Common myeloid progenitor, CD34-positive (primary cell): ENCODE results near the gene PRKAG3.

Experiments used
- CTCF ChIA-PET: fragments of 350-600 bp; sonication (Branson Sonifier 250); formaldehyde crosslinking; loops from one replicate; lab custom pipeline; 2021; ENCODE audit warnings: antibody characterized with exemption; lab: Charles Lee
- POLR2A ChIA-PET: fragments of 350-600 bp; sonication (Branson Sonifier 250); formaldehyde crosslinking; loops from one replicate; lab custom pipeline; 2021; ENCODE audit warnings: antibody characterized with exemption; lab: Charles Lee
- DNase-seq, 3 donors: peaks; one replicate each; pipeline versions ENCODE4 v3.0.0 to v3.0.0-alpha.2; 2013
- H3K27ac ChIP-seq, 2 experiments: 1 replicate in 1 of 2; 2 replicates in 1 of 2; pipeline ENCODE4 v1.7.0; 2013; ENCODE audit warnings: inconsistent platforms in 2 of 2, low read length in 2 of 2, mild to moderate bottlenecking in 2 of 2, low read depth in 1 of 2, moderate library complexity in 1 of 2; ENCODE audit not compliant: severe bottlenecking in 2 of 2, insufficient read depth in 1 of 2, poor library complexity in 1 of 2
- H3K27me3 ChIP-seq, 5 experiments: replicated peaks in 2 of 5; 1 replicate in 3 of 5; 2 replicates in 2 of 5; pipeline versions ENCODE4 v1.6.1 to v1.7.0; 2013; ENCODE audit warnings: low read length in 4 of 5, mild to moderate bottlenecking in 2 of 5, moderate library complexity in 2 of 5, inconsistent platforms in 1 of 5; ENCODE audit not compliant: insufficient read depth in 5 of 5, control insufficient read depth in 4 of 5
- H3K36me3 ChIP-seq, 4 experiments: 1 replicate in 2 of 4; 2 replicates in 2 of 4; pipeline versions ENCODE4 v1.6.1 to v1.7.0; 2013; ENCODE audit warnings: low read length in 3 of 4, control low read depth in 1 of 4, mild to moderate bottlenecking in 1 of 4; ENCODE audit not compliant: control insufficient read depth in 4 of 4, insufficient read depth in 4 of 4
- H3K4me1 ChIP-seq, 4 experiments: 1 replicate in 3 of 4; 2 replicates in 1 of 4; pipeline versions ENCODE4 v1.6.1 to v1.7.1; 2013; ENCODE audit warnings: low read length in 3 of 4, mild to moderate bottlenecking in 3 of 4, control low read depth in 1 of 4, inconsistent platforms in 1 of 4, moderate library complexity in 1 of 4; ENCODE audit not compliant: control insufficient read depth in 4 of 4, insufficient read depth in 4 of 4; ENCODE audit errors: control extremely low read depth in 1 of 4
- H3K4me3 ChIP-seq, 7 experiments: 1 replicate in 4 of 7; 2 replicates in 3 of 7; pipeline versions ENCODE4 v1.5.1 to v1.7.0; 2013; ENCODE audit warnings: mild to moderate bottlenecking in 7 of 7, low read length in 6 of 7, moderate library complexity in 6 of 7, inconsistent platforms in 2 of 7, low read depth in 2 of 7, control low read depth in 1 of 7; ENCODE audit not compliant: insufficient read depth in 4 of 7, control insufficient read depth in 1 of 7; ENCODE audit errors: extremely low read depth in 1 of 7
- H3K9me3 ChIP-seq, 5 experiments: 1 replicate in 4 of 5; 2 replicates in 1 of 5; pipeline versions ENCODE4 v1.6.1 to v1.7.1; 2013; ENCODE audit warnings: low read length in 4 of 5, mild to moderate bottlenecking in 2 of 5, inconsistent platforms in 1 of 5, low read depth in 1 of 5, moderate library complexity in 1 of 5; ENCODE audit not compliant: control insufficient read depth in 4 of 5, insufficient read depth in 2 of 5; ENCODE audit errors: control extremely low read depth in 1 of 5
- WGBS: methylation state at CpG from one replicate; pipeline ENCODE4 v1.1.5; 2013; ENCODE audit not compliant: insufficient coverage; 5-methylcytosine and 5-hydroxymethylcytosine counted together

The PRKAG3 gene

DNA sequence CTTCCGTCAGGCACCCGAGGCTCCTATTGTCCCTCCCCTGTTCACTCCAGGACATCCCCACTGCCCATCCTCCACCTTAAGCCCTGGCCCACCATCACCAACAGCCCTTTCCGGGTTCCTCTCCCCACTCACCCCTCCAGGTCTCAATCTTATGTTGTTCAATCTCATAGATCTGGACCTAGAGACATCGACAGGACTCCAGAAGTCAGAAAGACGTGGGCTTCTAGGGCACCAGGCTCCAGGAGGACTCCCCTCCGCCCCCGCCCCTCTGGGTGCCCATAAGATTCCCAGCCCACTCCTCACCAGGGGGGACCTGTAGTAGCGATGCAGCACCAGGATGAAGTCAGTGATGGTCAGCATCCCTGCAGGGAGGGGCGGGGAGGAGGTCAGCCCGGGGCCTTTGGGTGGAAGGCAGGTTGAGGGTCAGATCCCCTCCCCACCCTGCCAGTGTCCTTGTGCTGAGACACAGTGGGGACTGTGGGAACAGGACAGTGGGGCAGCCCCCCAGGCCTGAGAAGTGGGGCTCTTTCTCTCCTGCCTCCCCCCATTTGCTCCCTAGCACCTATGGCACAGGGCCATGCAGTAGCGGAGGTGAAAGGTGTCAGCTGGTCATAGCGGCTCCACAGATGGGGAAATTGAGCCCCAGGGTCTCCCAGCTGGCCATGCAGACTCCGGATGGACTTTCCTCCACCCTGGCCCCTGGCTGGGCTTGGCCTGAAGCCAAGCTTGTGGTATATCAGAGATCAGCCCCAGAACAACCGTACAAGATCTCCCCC, 3.7 kb downstream of the PRKAG3 start:
- H3K27ac ChIP-seq, result no peak overlapping the region
- WGBS, result 80% methylated on average over 11 of the region's 14 CpGs
- H3K36me3 ChIP-seq, result no peaks in the 10 kb centered on the region
- no peak for DNase-seq
- H3K4me1 ChIP-seq, result no peaks in the 10 kb centered on the region
- peaks cover 0 to 33% (median 7%) of the 10 kb centered on the region in 5 experiments for H3K27me3 ChIP-seq
- CTCF ChIA-PET, result no interaction called here
- no peaks in the 10 kb centered on the region for H3K9me3 ChIP-seq
- no peak overlapping the region for H3K4me3 ChIP-seq
- POLR2A ChIA-PET, result no interaction called here

DNA sequence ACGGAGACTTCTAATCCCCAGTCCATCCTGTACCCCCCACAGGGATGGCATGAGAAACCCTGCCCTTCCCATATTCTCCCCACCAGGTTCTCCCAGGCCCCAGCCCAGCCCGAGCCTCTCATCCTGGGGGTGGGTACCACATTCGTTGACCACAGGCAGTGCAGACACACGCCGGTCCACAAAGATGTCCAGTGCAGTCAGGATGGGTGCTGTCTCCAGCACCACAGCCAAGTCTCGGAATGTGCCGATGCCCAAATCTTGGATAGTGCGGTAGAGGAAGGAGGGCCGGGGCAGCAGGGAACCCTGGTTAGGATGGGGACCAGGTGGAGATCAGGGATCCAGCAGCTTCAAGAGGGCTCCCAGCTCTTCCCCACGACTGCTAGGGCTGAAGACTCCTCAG, 4.8 kb downstream of the PRKAG3 start:
- 90% methylated on average over 10 of the region's 10 CpGs for WGBS
- H3K9me3 ChIP-seq, result no peaks in the 10 kb centered on the region
- DNase-seq, result no peak
- H3K36me3 ChIP-seq, result no peaks in the 10 kb centered on the region
- no peak overlapping the region for H3K4me3 ChIP-seq
- H3K27ac ChIP-seq, result no peak overlapping the region
- CTCF ChIA-PET, result no interaction called here
- H3K27me3 ChIP-seq, result peaks cover 0 to 22% (median under 1%) of the 10 kb centered on the region in 5 experiments
- no peaks in the 10 kb centered on the region for H3K4me1 ChIP-seq
- POLR2A ChIA-PET, result no interaction called here

DNA sequence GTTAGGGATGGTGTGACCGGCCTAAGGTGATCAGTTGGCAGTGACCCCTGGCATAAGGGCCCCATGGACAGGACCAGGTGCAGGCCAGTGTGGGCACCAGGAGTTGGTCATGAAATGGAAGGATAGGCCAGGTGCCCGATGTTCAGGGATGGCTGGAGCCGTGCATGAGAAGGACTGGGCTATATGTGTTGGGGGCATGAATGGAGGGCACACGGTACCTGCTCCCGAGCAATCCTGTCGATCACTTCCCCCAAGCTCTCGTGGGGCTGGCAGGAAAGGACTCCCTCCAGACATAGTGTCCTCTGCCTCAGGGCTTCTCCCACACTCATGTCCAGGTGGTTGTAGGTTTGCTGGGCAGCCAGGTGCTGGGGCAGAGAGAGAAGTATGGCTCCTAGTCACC, 7.6 kb downstream of the PRKAG3 start:
- POLR2A ChIA-PET, result no interaction called here

DNA sequence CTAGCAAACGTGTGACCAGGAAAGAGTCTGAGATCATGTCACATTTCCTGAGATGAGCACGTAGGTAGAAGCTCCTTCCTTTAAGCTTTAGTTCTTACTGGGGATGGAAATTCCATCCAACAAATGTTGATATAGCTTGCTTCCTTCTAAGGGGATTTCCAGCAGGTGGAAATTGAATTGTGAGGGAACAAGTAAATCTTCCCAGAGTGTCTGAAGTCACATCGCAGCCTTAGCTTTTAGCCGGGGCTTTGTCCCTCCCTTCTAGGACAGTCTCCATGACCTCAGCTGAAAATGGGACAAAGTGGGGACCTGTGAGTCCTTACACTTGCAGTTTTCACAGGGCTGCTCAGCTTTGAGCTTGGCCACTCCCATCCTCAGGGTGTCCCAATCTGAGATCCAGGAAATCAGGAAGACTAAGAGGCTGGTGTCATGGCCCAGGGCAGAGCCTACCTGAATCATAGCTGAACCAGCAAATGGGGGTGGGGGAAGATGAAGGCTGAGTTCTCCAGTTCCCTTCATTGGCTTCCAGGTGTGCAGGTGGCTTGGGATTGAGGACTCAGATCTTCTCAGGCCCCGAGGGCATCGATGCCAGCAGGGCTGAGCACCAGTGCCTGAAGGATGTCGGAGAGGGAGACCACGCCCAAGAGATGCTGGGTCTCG, 8.3 kb downstream of the PRKAG3 start:
- peaks cover 0 to 13% (median 2%) of the 10 kb centered on the region in 5 experiments for H3K27me3 ChIP-seq
- DNase-seq, result no peak
- H3K9me3 ChIP-seq, result no peaks in the 10 kb centered on the region
- H3K36me3 ChIP-seq, result no peaks in the 10 kb centered on the region
- no peak overlapping the region for H3K4me3 ChIP-seq
- 92% methylated on average over 8 of the region's 9 CpGs for WGBS
- no peaks in the 10 kb centered on the region for H3K4me1 ChIP-seq
- CTCF ChIA-PET, result interaction anchor here (1.0 to 1.3 kb wide), 2 partner anchors 29 to 115 kb away, joined by 3 read pairs; no protein-coding TSS in a partner anchor
- POLR2A ChIA-PET, result no interaction called here
- H3K27ac ChIP-seq, result no peak overlapping the region

More for the DNA sequence above, 7.6 kb downstream of the PRKAG3 start:
- no peak overlapping the region for H3K27ac ChIP-seq
- H3K36me3 ChIP-seq, result no peaks in the 10 kb centered on the region
- H3K9me3 ChIP-seq, result no peaks in the 10 kb centered on the region
- no peak for DNase-seq
- H3K27me3 ChIP-seq, result peaks cover 0 to 14% (median 2%) of the 10 kb centered on the region in 5 experiments
- no peaks in the 10 kb centered on the region for H3K4me1 ChIP-seq
- CTCF ChIA-PET, result interaction anchor here (1.3 kb wide), 1 partner anchor 116 kb away, joined by 3 read pairs; no protein-coding TSS in a partner anchor
- no peak overlapping the region for H3K4me3 ChIP-seq
- 90% methylated on average over 7 of the region's 7 CpGs for WGBS

DNA sequence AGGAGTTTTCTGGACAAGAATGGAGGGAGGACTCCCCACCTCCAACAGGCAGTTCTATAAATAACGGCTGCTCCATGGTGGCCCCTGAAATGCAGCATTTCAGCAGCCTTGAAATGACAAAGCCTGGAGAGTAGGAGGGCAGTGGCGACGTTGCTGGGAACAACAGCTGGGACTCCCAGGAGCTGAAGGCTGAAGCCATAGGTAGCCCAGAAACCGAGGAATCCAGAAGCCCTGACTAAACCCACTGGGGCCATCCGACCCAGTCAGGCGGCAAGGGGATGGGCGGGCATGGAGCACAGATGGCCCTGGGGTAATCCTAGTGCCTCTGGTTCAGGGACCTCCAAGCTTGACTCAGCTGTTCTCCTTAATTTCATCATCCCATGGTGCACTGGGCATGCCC, 9.0 kb downstream of the PRKAG3 start:
- Histone ChIP-seq H3K27me3 (peaks cover 0 to 10% (median 2%) of the 10 kb centered on the region in 5 experiments), H3K36me3 (no peaks in the 10 kb centered on the region), H3K27ac (no peak overlapping the region), H3K9me3 (no peaks in the 10 kb centered on the region), H3K4me3 (no peak overlapping the region), H3K4me1 (no peaks in the 10 kb centered on the region)
- WGBS, result 89% methylated on average over 7 of the region's 7 CpGs
- no peak for DNase-seq
- POLR2A ChIA-PET, result no interaction called here
- CTCF ChIA-PET, result interaction anchor here (1.0 kb wide), 1 partner anchor 30 kb away, joined by 3 read pairs; no protein-coding TSS in a partner anchor

DNA sequence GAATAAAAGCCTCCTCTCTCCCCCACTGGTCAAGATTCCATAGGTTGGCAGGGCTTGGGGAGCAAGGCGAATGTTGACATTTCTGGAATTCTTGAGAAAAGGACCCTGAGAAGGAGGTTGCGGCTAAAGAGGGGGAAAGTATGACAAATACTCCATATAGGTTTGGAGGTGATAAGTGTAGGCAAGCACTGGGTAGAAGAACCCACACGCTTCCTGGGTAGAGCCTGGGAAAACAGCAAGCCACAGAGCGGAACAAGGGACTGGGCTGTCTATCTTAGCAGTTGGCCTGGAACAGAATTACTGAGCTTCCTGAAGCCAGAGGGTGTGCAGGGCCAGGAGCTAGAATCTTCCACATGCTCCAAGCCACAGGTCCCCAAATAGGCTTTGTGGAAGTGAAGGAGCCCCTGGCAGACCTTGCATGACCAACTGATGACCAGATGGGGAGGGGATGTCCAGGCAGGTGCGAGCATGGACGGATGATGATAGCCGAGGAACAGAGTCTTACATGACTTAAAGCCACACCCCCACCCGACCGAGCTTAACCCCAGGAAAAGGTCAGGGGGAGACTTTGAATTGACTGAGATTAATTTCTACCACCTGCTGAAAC, 9.9 kb downstream of the PRKAG3 start:
- H3K9me3 ChIP-seq, result no peaks in the 10 kb centered on the region
- H3K27ac ChIP-seq, result no peak overlapping the region
- CTCF ChIA-PET, result no interaction called here
- WGBS, result 94% methylated on average over 9 of the region's 9 CpGs
- POLR2A ChIA-PET, result no interaction called here
- H3K4me1 ChIP-seq, result no peaks in the 10 kb centered on the region
- H3K36me3 ChIP-seq, result no peaks in the 10 kb centered on the region
- H3K4me3 ChIP-seq, result no peak overlapping the region
- peaks cover 0 to 10% (median 2%) of the 10 kb centered on the region in 5 experiments for H3K27me3 ChIP-seq
- DNase-seq, result no peak
